HuH-7.5 (cell line): ENCODE data around the gene SSBP3.
A peak's percentile ranks its signal among the peaks of the same experiment; 100 is the strongest.
"Not testable (repeated sequence)": the region's sequence is repeated elsewhere in the genome, so short reads cannot be mapped to it uniquely, and the experiment has no call there.

ENCODE experiments used
- DNase-seq: peaks from one replicate; pipeline ENCODE4 v3.0.0; 2011; ENCODE audit warnings: low spot score

Gene SSBP3

DNA sequence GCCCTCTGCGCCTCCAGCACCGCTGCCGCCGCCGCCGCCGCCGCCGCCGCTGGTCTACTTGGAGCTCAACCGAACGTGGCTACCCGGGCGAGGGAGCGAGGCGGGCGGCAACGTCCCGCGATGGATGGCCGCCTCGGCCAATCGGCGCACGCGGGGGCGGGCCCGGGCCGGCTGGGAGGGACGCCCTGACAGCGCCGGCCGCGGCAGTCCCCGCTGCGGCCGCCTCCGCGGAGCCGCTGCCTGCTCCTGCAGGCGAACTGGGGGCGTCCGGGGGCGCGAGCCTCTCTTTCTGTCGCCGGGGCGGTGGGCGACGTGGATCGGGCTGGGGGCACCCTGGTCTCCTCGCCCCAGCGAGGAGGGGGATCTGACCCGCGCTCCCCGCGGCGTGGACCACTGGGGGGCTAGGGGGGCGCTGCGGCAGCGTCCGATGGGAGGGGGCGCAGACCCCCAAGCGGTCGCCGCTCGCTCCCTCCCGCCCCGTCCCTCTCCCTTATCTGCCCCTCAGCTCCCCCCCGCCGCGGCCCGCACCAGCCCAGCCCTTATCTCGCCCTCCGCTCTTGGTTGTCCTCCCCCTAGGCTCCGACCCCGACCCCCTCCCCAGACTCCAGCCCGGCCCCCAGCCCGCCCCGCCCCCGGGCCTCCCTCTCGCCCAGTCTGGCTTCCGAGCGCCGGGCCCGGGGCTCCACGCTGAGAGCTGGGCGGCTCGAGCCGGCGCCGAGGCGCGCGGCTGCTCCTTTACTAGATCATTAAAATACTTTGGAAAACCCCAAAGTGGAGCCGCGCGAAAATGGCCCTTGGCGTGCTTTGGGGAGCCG is at the start of gene SSBP3:
Gene SSBP3 (minus strand): TSS at position 56 of the 815 bp plus-strand sequence.
- DNase-seq: peak; percentile 95

DNA sequence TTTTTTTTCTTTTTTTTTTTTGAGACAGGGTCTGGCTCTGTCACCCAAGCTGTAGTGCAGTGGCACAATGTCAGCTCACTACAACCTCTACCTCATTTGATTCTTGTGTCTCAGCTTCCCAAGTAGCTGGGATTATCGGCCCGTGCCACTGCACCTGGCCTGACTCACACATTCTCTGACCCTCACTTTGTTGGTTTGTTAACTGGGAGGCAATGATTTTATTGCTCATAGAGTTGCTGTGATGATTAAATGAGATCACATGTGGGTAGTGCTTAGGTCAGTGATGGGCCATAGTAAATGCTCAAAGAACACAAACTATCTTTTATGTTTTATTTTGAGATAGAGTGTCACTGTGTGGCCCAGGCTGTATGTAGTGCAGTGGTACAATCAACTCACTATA is 47.3 kb upstream of the SSBP3 start:
- no peak for DNase-seq

GRCh38 chr1:54453022-54453421 is 46.8 kb upstream of the SSBP3 start:
- no peak for DNase-seq

- DNase-seq: not testable (repeated sequence)
Measured at GRCh38 chr1:54449431-54449830, 43.2 kb upstream of the SSBP3 start.

GRCh38 chr1:54448801-54449200 is 42.6 kb upstream of the SSBP3 start:
- DNase-seq: not testable (repeated sequence)

DNA sequence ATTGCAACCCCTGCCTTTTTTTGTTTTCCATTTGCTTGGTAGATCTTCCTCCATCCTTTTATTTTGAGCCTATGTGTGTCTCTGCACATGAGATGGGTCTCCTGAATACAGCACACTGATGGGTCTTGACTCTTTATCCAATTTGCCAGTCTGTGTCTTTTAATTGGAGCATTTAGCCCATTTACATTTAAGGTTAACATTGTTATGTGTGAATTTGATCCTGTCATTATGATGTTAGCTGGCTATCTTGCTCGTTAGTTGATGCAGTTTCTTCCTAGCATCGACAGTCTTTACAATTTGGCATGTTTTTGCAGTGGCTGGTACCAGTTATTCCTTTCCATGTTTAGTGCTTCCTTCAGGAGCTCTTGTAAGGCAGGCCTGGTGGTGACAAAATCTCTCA is 40.9 kb upstream of the SSBP3 start:
- not testable (repeated sequence) for DNase-seq

DNA sequence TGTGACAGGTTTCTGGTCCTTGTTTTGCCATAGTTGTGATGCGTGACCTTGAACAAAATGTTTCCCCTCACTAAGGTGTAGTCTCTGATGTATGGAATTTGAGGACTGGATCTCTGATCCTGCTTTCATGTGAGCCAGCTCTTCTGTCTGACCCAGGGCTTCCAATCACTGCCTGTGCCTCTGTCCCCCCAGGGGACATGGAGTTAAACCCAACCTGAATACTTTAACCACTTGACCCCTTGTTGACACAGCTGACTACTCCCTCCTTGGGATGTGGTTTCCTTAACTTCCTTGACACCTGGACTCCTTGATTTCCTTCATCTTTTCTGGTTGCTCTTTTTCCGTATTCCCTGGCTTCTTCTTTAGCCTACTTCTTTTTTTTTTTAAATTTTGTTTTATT is 36.0 kb upstream of the SSBP3 start:
- DNase-seq: no peak

DNA sequence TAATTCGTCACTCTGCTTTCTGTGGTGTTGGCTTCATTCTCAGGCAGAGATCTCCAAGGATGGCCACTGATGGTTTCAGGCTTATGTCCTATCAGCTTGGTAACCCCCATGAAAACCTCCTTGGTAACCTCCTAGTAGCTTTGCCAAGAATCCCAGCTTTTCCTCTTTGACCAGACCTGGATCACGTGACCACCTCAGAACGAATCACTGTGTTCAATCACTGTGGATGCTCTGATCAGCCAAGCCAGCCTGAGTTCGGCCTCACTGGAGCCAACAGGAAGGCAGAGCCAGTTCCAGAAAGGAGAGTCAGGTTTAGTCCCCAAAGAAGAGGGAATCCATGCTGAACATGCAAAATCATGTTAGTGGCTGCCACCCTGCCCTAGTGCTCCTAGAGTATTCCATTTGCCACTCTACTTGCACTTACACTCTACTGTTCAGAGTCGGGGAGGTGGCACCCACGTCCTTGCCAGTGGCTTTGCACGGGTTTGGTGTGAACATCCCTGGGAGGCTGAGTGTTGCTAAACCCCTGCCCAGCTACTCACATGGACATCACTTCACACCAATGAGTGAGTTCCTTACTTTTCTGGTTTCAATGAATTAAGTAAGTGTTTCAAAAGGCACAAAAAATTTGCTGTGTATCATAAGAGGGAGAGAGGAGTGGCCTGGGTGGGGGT is 33.5 kb upstream of the SSBP3 start:
- DNase-seq: no peak

GRCh38 chr1:54437783-54438182 is 31.6 kb upstream of the SSBP3 start:
- DNase-seq: no peak

- DNase-seq: no peak
Measured at GRCh38 chr1:54436826-54437225, 30.6 kb upstream of the SSBP3 start.

DNA sequence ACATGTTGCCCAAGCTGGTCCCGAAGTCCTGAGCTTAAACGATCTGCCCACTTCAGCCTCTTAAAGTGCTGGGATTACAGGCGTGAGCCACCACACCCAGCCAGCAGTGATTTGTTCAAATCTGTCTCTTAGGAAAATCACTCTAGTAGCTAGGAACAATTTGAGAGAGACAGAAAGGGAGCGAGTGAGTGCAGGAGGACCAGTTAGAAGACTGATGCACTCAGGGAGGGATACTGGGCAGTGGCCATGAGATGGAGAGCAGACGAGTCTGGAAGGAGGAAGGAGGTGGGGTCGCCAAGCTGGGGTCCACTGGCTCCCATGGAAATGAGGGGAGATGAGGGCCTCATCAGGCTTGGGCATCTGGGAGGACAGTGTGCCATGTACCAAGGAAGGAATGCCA is 23.6 kb upstream of the SSBP3 start:
- DNase-seq: no peak

- DNase-seq: no peak
Measured at GRCh38 chr1:54428837-54429518, 22.8 kb upstream of the SSBP3 start.

- DNase-seq: no peak
Measured at GRCh38 chr1:54425152-54425584, 19.0 kb upstream of the SSBP3 start.

- DNase-seq: no peak
Measured at GRCh38 chr1:54424398-54424797, 18.2 kb upstream of the SSBP3 start.

GRCh38 chr1:54421101-54421504 is 14.9 kb upstream of the SSBP3 start:
- no peak for DNase-seq

DNA sequence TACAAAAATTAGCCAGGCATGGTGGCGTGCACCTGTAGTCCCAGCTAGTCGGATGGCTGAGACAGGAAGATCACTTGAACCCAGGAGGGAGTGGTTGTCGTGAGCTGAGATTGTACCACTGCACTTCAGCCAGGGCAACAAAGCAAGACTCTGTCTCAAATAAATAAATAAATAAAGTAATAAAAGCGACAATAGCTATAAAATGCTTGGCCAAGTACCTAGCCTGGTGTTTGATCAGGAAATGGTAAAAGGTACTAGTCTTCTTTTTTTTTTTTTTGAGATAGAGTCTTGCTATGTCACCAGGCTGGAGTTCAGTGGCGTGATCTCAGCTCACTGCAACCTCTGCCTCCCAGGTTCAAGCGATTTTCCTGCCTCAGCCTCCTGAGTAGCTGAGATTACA is 12.4 kb upstream of the SSBP3 start:
- not testable (repeated sequence) for DNase-seq

DNA sequence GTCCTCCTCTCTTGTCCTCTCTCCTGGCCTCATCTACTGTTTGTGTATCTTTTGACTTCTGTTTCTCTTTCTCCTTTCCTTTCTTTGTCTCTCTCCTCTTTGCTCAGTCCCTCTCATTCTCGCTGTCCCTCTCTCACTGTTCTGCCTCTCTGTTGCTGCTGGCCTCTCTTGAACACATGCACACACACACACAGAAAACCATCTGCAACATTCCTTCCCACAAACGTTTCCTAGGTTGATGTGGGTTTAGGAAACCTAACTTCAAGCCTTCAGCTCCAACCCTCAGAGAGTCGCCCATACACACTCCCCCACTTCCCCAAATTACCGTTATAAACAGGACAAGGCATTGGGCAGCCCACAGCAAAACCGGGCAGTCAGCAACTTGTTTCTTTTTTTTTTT is 10.9 kb upstream of the SSBP3 start:
- DNase-seq: no peak

DNA sequence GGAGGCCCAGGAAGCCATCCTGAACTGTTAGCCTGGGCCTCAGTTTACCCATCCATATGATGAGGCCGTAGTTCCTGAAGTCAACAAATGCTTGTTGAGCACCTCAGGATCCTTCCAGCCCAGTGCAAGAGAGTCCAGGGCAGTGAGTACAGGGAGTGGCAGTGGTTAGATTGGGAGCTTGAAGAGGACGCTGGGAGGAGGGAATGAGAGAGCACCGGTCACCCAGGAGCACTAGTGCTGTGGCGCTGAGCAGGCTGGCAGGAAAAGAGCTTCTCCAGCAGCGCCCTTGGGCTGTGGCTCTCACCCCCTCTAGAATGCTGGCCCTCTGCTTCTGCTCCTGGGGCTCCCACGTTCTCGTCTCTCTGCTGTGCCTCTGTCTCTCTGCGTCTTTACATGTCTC is 10.2 kb upstream of the SSBP3 start:
- no peak for DNase-seq

GRCh38 chr1:54415991-54416390 is 9.8 kb upstream of the SSBP3 start:
- no peak for DNase-seq

- no peak for DNase-seq
Measured at GRCh38 chr1:54415533-54415932, 9.3 kb upstream of the SSBP3 start.

DNA sequence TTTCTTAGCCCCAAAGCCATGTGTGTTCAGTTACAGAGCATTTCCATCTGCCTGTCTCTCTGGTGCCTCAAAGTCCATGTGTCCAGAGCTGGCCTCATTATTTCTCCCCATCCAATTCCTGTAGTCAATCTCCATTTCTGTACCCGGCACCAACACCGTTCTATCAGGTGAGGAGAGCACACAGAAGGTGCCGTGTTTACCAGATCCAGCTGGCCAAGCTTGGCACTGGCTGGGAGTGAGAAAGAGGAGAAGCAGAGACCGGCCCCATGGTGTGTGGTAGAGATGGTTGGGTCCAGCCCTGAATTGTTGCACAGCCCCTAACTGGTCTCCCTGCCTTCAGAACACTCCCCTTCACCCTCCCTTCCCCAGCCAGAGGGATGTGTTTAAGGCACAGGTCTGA is 7.5 kb upstream of the SSBP3 start:
- no peak for DNase-seq

GRCh38 chr1:54413295-54413694 is 7.1 kb upstream of the SSBP3 start:
- no peak for DNase-seq

DNA sequence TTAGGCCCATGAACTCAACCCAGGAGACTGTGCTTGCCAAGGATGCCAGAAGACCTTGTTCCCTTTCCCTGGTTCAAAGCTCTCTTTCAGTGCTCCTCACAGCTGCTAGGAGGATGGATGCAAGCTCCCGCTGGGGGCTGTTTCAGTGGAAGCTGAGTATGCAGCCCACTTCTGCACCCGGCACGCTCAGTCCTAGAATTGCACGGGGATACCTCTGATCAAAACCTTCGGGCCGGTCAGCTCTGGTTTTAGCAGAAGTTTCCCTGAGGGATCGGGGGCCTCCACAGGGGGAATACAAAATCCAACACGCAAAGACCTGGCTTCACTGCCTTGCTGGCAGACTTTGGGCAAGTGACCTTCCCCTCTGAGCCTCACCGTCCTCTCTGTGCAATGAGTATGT is 4.2 kb upstream of the SSBP3 start:
- DNase-seq: no peak
